8988T (cell line): Measurements from ENCODE around the gene ZNF804A.

Experiments
- DNase-seq: peaks from one replicate; pipeline ENCODE4 v3.0.0; 2011

The ZNF804A gene

DNA sequence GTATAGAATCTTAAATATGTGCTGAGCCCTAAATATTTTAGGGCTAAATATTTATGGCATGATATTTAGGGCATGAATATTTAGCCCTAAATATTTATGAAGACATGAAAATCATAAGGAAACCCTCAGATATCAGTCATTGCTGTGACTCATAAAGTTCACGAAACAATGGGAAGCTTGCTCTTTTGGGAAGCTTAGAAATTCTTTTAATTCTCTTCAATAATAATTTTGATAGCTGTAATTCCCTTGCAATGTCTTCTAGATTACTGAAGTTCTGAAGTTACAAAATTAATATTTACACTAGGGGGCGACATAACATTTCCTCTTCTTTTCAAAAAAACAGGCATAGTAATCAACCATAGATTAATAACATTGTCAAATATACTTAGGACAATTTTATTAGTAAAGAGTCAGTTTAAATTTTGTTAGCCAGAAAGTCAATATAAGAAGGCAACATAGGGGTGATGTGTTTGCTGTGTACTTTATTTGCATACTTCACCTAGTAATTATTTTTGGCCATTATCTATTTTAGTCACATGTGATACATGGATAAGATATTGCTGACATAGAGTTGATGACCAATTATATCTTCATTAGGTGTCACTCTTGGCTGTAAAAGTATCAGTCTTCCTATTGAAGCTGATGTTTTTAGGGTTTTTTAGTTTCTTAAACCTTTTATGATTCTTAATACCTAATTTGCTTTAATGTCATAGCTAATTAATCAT lies 13.2 kb downstream of the ZNF804A start:
- DNase-seq, result no peak

DNA sequence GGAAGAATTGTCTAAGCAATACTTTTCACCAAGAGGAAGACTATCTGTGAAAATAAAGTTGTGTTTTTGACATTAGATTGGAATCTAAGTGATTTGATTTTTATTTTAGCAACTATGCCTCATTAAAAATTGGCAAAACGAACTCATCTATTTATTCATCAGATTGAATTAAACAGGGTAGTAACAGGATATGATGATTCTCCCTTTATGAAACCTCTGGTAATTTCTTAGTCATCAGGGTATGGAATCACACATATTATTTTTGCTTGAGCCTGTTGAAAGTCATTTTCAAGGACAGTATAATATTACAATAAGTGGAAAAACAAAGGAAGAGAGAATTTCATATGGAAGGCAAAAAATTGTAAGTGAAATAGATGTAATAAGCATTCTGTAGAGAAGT lies 22.0 kb downstream of the ZNF804A start:
- DNase-seq, result no peak

DNA sequence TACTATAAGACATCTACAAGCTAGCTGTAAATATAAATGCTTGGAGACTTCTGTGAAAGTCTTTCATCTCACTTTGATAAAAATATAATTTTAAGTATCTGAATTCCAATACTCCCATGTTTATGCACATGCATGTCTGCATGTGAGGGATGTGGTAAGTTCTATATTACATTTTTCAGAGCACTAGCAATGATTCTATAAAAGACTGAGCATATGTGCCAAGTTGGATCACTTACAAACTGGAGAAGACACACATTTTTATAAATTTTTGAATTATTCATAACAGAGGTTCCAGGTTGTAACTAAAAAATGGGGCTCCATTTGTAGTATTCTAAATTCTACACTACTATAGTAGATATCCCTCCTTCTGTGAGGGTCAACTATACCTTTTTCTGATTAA lies 26.0 kb downstream of the ZNF804A start:
- no peak for DNase-seq

DNA sequence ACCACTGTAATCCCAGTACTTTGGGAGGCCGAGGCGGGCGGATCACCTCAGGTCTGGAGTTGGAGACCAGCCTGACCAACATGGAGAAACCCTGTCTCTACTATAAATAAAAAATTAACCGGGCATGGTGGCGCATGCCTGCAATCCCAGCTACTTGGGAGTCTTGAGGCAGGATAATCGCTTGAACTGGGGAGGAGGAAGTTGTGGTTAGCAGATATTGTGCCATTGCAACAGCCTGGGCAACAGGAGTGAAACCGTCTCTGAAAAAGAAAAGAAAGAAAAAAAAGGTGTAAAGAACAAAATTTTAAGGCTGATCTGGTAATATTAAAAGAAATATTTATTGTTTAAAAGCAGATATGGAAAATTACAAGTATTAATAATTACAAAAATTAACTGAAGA lies 29.7 kb downstream of the ZNF804A start:
- DNase-seq, result no peak

DNA sequence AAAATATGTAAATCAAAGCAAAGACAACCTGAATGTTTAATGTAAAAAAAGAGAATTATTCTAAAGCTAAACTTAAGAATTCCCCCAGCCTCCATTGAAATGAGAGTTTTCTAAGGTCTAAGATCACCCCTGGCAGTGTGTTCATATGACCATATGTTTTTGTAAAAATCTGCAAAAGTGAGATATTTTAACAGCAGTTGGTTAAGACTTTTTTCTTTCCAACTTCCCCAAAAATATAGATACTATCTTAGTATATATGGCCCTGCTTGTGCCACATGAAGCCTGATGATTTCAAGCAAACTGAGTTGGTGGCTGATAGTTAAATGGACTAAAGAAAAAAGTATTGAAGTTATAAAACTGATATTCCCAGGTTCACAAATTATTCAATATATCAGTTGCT lies 35.4 kb downstream of the ZNF804A start:
- DNase-seq, result no peak

DNA sequence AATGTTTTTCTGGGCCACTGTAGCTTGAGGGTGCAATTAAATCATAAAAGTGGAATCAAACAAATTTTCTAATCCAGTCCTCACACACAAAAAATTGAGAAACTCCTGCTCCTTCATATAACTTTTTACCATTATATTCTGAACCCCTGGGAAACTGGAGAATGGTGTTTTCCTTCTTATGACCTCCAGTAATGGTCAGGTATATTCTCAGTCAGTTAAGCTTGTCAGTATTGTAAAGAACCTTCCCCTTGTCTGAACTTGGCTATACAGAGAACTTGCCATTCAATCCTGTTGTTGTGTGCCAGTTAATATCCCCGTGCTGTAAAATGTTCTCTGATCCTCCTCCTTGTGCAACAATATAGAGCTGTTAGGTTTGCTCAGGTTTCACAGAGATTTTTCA lies 39.5 kb downstream of the ZNF804A start:
- DNase-seq, result no peak

DNA sequence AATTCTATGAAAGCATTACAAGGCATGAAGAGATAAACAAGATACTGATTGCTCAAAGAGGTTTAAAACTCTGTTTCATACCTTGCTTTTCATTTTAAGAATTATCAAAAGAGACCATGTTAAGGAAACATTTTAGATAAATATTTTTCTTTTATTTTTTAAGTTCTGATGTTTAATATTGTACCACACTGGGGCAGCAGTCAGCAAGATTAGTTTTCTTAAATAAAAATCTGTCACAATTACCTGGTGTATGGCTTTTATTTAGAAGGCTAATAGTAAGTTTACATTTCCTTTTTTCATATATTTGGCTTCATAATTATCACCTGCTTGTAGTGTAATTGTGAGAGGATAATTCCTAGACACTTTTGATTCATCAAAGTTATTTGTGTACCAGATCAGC lies 46.4 kb downstream of the ZNF804A start:
- DNase-seq, result no peak

DNA sequence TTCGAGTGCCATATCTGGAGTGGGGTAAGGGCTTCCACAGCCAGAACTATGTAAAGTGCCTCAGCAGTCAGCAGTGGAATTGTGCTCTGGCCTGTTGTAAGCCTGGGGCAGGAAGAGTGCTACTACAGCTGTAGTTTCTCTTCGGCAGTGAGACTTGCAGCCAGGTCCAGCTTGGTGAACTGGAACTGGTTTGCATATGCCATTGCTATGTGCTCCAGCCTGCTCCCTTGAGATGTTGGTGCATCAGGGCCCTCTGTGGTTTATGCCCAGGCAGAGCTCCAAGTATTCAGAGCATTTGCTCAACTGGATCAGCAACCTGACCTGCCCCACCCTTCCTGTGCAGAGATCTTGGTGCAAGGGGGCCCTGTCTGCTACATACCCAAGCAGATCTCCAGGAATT lies 47.8 kb downstream of the ZNF804A start:
- no peak for DNase-seq

DNA sequence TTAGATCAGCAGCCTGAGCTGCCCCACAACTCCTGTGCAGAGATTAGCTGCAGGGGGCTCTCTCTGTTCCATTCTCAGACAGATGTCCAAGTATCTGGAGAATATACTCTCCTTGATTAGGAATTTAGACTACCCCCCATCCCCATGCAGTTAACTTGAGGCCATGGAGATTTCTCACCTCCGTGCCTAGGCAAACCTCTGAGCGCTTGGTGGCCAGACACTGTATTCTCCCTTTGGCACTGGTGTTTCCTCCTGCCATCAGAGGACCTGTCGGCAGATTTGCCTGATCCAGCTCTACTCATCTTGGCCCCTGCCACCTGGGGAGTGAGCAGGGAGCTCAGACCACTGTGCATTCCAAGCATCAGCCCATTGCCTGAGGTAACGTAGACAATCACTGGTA lies 48.3 kb downstream of the ZNF804A start:
- DNase-seq, result no peak

DNA sequence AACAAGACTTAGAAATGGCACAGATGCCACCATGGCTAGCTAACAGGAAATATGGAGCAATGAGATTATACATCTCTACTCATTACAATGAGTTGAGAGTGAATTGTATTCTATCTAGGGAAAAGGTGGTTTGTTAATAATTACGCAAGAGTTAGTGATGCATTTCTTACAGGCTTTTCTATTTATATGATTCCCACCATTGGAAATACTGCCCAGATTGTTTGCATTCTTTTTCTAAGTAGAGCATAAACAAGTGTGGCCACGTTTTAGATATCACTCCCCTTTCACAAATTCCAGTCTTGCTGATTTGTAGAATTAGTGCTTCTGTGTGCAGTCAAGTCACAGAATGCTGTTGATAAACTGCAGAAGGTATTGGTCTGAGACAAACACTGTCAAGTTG lies 56.6 kb downstream of the ZNF804A start:
- DNase-seq, result no peak

DNA sequence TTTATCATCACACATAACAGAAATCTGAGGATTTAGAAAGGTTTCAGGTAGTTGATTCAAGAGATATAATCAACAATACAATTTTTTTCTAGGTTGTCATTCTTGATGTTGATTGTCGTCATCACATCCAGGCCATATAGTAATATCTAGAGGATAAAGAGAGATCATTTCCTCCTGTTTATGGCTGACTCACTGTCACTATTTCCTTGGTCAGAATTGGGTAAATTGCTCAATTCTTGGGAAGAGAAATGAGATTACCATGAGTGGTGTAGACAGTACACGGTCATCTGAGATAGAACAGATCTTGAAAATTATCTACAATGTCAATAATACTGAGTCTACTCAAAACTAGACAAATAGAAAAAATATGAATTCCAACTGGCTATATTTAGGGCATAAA lies 78.8 kb downstream of the ZNF804A start:
- no peak for DNase-seq

DNA sequence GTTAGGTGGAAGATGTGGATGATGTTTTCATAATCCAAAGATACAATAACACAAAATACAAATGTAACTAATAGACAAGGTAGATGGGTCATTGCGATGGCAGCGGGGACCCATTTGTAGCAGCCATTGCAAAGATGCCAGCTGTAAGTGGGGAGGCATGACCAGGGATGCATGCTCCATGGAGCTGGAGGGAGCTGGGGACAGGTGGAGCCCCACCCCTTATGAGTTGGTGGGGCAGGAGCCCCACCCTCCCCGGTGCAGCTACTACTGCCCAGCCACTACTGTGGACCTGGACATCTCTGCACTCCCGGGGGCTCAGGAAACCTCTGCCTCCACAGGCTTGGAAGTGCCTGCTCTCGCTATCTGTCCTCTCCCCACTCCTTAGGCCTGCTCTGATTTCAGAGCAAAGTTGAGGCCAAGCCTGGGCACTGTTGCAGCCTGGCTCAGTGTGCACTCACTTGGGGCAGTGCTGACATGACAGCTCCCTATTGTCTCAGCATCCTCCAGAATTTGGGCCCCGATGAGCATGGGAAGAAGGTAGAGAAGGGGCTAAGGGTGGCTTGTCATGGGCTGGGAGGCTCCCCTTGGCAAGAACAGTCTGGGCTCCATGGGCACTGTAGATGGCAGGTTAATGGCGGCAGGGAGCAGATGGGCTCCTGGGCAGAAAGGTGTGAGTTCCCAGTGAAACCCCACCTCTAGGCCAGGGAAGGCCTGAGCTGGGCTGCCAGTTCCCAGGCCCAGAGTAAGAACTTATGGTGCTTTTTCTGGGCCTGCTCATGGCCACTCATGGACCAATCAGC lies 81.1 kb downstream of the ZNF804A start:
- DNase-seq, result no peak

DNA sequence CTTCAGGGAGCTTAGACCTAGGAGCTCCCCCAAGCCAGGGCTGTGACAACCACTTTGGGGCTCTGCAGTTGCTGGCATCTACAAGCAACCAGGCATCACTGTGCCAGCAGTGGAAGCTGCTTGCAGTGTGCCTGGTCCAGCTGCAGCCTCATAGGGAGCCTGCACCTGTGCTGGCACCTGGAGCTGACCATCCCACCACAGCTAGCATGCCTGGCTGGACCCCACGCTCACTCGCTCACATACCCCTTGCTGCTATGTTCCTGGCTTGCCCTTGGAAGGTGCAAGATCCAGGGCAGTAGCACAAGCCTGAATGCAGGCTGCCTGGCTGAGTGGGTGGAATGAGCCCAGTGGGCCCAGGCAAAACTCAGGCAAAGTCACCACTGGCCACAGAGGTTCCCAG lies 82.5 kb downstream of the ZNF804A start:
- DNase-seq, result no peak

DNA sequence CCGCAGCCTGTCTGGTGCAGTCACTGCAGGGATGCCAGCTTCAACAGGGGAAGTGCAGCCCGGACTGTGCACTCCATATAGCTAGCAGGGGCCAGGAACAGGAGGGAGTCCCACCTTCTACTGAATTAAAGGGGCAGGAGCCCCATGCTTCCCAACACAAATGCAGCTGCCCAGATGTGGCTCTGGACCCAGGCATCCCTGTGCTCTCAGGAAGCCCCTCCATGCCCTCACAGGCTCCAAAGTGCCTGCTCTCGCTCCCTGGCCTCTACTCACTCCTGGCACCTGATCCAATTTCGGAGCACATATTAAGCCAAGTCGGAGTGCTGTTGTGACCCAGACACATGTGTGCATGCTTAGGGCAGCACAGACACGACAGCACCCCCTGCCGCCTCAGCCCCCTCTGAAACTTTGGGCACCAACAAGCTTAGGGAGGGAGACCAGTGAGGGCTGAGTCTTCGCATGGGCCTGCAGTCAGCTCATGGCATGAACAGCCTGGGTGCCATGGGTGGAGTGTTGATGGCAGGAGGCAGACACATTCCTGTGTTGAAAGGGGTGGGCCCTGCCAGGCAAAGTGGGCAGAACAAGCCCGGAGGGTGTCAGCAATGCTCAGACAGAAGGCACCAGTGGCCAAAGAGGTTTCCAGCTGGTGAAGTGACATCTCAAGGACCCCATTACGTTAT lies 83.5 kb downstream of the ZNF804A start:
- DNase-seq, result no peak

DNA sequence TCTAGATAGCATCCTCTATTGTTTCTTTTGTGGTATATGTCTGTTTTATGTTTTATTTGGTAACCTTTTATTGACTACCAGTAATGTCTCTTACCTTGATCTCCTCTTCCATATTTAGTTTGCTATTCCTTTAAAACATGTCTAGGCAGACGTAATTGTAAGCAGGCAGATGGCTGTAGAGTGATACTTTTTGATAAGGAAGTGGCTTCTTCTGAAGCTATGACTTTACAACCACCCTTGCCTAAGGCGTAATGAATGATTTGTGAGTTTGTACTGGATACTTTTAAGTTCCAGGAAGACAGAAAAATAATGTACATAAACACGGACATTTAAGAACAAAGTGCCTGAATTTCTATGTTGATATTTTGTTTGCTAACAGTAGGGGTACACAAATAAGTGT lies 85.6 kb downstream of the ZNF804A start:
- no peak for DNase-seq

DNA sequence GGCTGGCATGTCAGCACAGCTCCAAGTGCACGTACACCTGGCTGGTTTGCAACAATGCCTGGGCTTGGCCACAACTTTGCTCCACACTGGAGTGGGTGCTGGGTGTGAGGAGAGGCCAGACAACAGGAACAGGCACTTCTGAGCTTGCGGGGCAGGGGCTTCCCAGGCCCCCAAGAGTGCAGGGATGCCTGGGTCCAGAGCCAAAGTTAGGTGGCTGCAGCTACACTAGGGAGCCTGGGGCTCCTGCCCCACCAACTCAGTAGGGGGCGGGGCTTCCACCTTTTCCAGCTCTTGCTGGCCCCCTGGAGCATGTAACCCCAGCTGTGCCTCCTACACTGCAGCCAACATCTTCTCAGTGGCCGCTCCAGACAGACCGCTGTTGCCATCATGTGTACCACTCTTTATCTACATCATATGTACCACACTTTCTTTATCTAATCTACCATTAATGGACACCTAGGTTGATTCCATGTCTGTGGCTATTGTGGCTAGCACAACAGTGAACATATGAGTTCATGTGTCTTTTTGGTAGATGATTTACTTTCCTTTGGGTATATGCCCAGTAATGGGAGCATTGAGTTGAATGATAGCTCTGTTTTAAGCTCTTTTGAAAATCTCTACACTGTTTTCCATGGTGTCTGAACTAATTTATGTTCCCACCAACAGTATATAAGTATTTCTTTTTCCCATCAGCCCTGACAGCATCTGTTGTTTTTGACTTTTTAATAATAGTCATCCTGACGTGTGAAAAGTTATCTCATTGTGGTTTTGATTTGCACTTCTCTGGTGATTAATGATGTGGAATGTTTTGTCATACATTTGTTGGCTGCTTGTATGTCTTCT lies 87.9 kb downstream of the ZNF804A start:
- DNase-seq, result no peak

DNA sequence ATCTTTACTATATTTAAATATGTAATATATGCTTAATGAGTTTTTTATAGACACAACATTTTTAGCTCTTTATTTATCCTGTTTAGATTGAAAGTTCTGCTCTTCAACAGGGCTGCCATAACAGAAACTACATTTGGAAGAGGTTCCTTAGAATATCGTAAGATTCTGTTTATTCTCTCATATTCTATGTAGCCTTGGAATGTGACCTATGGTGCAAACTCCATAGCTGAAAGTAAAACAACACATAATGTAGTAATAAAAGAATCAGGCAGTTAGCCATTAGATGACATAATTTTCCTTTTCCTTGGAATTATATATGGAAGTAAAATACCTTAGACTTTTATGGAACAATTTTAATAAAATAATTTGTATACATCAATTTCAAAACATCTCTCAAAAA lies 91.3 kb downstream of the ZNF804A start:
- no peak for DNase-seq

DNA sequence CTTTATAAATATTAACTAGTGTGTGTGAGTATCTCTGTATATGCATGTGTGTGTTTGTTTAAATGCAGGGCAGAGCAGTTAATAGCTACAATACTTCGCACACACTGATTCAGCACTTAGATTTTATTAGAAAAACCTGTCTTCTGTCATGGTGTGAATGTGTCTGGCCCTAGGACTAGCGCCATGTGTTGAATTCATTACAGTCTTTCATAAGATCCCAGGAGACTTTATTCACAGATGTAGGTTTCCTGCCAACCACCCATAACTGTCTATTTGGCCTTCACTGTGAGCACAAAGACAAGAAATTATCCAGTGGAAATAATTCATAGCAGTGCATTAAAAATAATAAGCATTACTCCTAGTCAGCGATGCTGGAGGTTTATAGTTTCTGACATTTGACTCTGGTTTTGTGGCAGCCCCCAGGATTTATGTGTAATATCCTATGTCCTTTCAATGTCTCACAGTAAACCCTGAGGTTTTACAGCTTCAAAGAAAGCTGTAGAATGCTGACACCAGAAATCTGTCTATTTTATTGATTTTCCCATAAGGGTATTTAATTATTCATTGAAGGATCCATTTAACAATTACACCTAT lies 93.9 kb downstream of the ZNF804A start:
- no peak for DNase-seq

DNA sequence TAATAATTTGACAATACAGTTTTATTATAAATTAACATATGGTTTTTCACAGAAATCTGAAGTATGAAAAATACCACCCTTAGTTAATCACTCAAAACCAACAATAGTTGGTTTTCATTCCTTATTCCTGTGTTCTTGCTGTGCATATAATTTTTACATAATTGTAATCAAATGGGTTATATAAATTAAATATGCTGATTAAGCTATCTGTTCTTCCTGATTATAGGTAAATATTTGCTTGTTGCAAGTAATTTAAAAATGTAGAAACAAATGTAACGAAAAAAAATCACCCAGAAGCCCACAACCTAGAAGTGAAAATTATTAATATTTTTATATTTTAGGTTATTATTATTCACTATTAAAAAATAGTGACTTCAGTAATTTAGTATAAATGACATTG lies 98.3 kb downstream of the ZNF804A start:
- no peak for DNase-seq

DNA sequence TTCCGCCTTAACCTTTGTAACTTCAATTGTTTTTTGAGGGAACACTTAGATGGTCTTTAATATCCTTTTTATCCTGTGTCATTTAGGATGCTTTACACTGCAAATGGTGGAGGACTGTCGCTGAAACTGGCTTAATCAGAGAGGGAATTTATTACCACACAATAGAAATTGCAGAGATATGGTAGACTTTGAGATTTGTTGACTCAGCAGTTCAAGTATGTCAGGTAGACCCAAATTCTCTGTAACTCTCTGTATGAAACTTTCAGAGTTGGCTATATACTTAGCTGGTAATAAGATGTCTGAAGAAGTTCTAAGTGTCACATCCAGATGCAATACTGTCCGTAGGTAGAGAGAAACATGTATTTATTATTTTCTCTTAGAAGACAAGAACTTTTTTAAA lies 100.1 kb downstream of the ZNF804A start:
- no peak for DNase-seq

DNA sequence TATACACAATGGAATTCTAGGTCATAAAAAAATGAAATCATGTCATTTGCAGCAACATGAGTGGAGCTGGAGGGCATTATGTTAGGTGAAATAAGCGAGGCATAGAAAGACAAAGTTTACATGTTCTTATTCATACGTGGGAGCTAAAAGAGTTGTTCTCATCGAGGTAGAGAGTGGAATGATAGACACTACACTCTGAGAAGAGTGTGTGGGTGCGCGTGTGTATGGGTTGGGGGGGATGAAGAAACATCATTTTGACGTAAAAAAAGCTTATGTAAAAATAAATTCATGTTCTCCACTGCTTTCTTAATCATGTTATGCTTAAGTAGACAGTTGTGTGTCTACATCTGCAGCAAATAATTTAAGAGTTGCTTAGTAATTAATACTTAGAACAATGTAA lies 123.6 kb downstream of the ZNF804A start:
- no peak for DNase-seq

DNA sequence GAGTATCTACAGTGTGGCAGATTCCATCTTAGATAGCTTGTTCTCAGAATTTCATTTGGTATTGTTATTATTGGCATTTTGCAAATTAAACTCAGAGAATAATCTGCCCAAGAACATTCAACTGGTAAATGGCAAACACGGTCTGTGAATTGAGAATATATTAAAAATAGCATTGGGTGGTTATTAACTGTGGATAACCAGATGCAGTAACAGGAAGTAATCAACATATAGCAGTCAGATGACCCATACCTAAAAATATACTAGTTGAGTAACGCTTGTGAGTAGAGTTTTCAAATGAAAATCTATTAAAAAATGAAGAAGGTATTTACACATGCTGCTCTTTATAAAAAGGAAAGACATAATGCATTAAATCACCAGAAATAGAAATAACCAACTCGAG lies 129.5 kb downstream of the ZNF804A start:
- DNase-seq, result no peak

DNA sequence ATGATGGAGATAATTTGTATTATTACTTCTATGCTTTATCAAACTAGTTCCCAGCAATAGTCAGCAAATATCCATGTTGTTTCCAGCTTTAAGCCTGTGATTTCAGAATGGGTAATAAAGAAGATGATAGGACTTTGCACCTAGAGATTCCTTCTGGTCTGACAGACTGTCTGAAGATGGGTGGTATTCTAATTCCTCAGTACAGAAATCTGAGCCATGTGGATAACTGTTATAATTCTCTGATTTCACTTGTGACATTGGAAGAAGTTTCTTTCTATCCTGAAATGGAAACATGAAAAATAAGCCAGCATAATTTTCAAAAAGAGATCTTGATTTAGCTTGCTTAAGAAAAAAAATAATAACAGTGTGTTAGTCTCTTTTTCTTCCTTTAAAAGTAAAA lies 130.1 kb downstream of the ZNF804A start:
- no peak for DNase-seq
